OCI-LY7 (cell line): Measurements from ENCODE around the gene C16orf95.

ENCODE experiments used
- EZH2phosphoT487 ChIP-seq: fragments of 200-600 bp; sonication (generic); IDR thresholded peaks from 2 replicates; pipeline ENCODE4 v1.6.1; 2018; ENCODE audit warnings: low read depth, borderline replicate concordance, mild to moderate bottlenecking, mixed run types, antibody characterized with exemption, low read length, moderate library complexity, mixed read lengths
- TF ChIP-seq, protein P1 (sequence below): fragments of 200-600 bp; sonication (generic); conservative IDR thresholded peaks from 2 replicates; pipeline ENCODE4 v1.5.1; 2014; ENCODE audit warnings: mild to moderate bottlenecking, antibody characterized with exemption, low read length, moderate library complexity, mixed read lengths

- TF ChIP-seq, protein P1, sequence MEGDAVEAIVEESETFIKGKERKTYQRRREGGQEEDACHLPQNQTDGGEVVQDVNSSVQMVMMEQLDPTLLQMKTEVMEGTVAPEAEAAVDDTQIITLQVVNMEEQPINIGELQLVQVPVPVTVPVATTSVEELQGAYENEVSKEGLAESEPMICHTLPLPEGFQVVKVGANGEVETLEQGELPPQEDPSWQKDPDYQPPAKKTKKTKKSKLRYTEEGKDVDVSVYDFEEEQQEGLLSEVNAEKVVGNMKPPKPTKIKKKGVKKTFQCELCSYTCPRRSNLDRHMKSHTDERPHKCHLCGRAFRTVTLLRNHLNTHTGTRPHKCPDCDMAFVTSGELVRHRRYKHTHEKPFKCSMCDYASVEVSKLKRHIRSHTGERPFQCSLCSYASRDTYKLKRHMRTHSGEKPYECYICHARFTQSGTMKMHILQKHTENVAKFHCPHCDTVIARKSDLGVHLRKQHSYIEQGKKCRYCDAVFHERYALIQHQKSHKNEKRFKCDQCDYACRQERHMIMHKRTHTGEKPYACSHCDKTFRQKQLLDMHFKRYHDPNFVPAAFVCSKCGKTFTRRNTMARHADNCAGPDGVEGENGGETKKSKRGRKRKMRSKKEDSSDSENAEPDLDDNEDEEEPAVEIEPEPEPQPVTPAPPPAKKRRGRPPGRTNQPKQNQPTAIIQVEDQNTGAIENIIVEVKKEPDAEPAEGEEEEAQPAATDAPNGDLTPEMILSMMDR = no peak
- no peak for TF ChIP-seq EZH2phosphoT487
Measured at GRCh38 chr16:87265261-87265660, 51.9 kb downstream of the C16orf95 start.
